Adrenal gland (tissue), 12 donors: Measurements from ENCODE around the gene TNFRSF12A. TPM values are rescaled to one million over a fixed set of nuclear protein-coding genes. Genes with fewer than 3 reads are reported as not detected.

Experiments used
- DNase-seq, 7 donors: peaks; one replicate each; pipeline ENCODE4 v3.0.0-alpha.2; 2019 to 2020
- H3K27ac ChIP-seq, 5 donors: fragments of 200-600 bp; sonication (generic) in 4 of 5; 1 replicate in 3 of 5; 2 replicates in 2 of 5; pipeline versions ENCODE4 v1.5.1 to v1.8.0; 2016 to 2020; ENCODE audit warnings: mild to moderate bottlenecking in 1 of 5
- H3K27me3 ChIP-seq: fragments of 200-600 bp; 2 replicates; pipeline ENCODE4 v1.8.0; 2021
- H3K36me3 ChIP-seq, 2 donors: fragments of 200-600 bp; replicated peaks in 1 of 2; 1 replicate in 1 of 2; 2 replicates in 1 of 2; pipeline versions ENCODE4 v1.5.1 to v1.8.0; 2018 to 2022
- H3K4me1 ChIP-seq, 2 donors: fragments of 200-600 bp; replicated peaks in 1 of 2; 1 replicate in 1 of 2; 2 replicates in 1 of 2; pipeline versions ENCODE4 v1.5.1 to v1.8.0; 2018 to 2021
- H3K4me3 ChIP-seq, 4 donors: fragments of 200-600 bp; sonication (generic) in 3 of 4; one replicate each; pipeline ENCODE4 v1.5.1; 2016 to 2018
- H3K9me3 ChIP-seq, 3 donors: fragments of 200-600 bp; sonication (generic) in 1 of 3; replicated peaks in 1 of 3; 1 replicate in 2 of 3; 2 replicates in 1 of 3; pipeline versions ENCODE4 v1.5.1 to v1.8.0; 2016 to 2021
- POLR2A ChIP-seq, 2 donors: fragments of 450-650 bp; IDR thresholded peaks; one replicate each; pipeline ENCODE4 v1.6.1; 2017; ENCODE audit warnings: antibody characterized with exemption in 2 of 2, mild to moderate bottlenecking in 2 of 2, moderate library complexity in 1 of 2
- WGBS, 4 donors: extraction: QIAGEN DNeasy Blood & Tissue Kit in 2 of 4; methylation state at CpG; one replicate each; pipeline versions ENCODE4 v1.1.5 to v1.1.7; 2013 to 2017; 5-methylcytosine and 5-hydroxymethylcytosine counted together
- intact Hi-C, 2 donors: fragments of 100-400 bp; cut with DNase I; formaldehyde crosslinking; loops; one replicate each; pipeline versions ENCODE4 v1.14.1 to v1.15.0; 2022 to 2023
- polyA plus RNA-seq, 3 donors: library from polyadenylated mRNA; stranded (reverse); fragments of 200-250 nt in 2 of 3; fragments of 350-450 nt in 1 of 3; fragmentation: Illumina TruSeq in 1 of 3; extraction: RNeasy Lipid Tissue Mini Kit (QIAGEN cat#74804) in 1 of 3; gene quantifications; one replicate each; pipeline ENCODE4 v1.2.3, GENCODE V29; 2013 to 2014
- total RNA-seq, 9 donors: library from RNA; depleted of rRNA in 4 of 9; stranded (reverse); fragments of >200 nt in 4 of 9; fragments of 120-200 nt in 1 of 9; fragmentation: NEBNext Ultra II Directional in 1 of 9; extraction: Animal tissue kit (Norgen Biotek cat#: 25700) in 1 of 9; gene quantifications; one replicate each; pipeline versions ENCODE4 v1.1.0 to v1.2.4, GENCODE V29; 2013 to 2023
- TF ChIP-seq, protein P1 (sequence below), 6 experiments: fragments of 450-650 bp in 4 of 6; fragments of 200-600 bp in 2 of 6; sonication (generic) in 1 of 6; IDR thresholded peaks; 1 replicate in 5 of 6; 2 replicates in 1 of 6; pipeline versions ENCODE4 v1.5.1 to v1.8.0; 2016 to 2021; ENCODE audit warnings: antibody characterized with exemption in 6 of 6, mild to moderate bottlenecking in 2 of 6, moderate library complexity in 1 of 6
- donor health status: healthy with polysubstance abuse.
- donor health status: Bipolar disorder and iron deficiency.
- donor health status: DM: yes; HTN: yes; CAD: no.
- donor health status: DM: no; HTN: no; CAD: no.
- donor health status: DM: no; HTN: no; CAD: no.
- donor health status: DM: yes; HTN: yes; CAD: no.

The TNFRSF12A gene
- total and polyA plus RNA-seq, 12 donors, result 8.8 to 175 (median 42.6) TPM

DNA sequence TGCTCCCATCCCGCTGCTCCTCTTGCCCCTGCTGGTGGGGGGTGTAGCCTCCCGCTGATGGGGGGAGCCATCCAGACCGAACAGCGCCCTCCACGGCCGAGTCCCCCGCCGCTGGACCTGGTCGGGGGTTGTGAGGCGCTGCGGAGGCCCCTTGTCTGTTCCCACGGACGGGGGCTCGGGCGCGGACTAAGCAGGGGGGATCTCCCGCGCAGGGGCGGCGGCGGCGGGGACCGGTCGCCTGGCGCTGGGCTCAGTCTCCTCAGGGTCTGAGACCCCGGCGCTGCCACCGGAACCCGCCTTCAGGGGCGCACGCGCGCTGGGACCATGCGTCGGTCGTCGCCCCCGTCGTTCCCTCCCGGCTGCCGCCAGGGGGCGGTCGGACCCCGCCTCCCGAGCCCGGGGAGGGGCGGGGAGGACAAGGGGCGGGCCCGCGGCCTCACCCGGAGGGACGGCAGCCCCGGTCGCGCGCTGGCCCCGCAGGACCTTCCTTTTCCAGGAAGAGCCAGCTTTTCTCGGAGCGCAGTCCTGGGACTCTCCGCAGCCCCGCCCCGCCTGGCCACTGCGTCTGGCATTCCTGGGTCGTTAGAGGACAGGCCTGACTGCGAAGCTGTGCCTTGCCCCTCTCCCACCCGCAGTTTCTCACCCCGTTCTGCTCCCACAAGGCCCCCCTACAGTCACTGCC lies 39.0 kb downstream of the TNFRSF12A start:
- Histone ChIP-seq H3K9me3 (no peaks in the 10 kb centered on the region), H3K36me3 (no peaks in the 10 kb centered on the region), H3K27ac (peak overlapping the region in 4 of 5 donors; percentile 30 to 88 (median 66)), H3K4me3 (peak overlapping the region in 3 of 4 donors; percentile 22 to 85 (median 78)), H3K4me1 (peaks cover 9 to 17% of the 10 kb centered on the region in 2 donors), H3K27me3 (no peaks in the 10 kb centered on the region)
- WGBS, 4 donors, result 0 to 1% (median 1%) methylated on average over 28 to 66 of the region's 67 CpGs; no CpG with 5 or more reads in 1 of the 4 donors
- TF ChIP-seq, protein P1, sequence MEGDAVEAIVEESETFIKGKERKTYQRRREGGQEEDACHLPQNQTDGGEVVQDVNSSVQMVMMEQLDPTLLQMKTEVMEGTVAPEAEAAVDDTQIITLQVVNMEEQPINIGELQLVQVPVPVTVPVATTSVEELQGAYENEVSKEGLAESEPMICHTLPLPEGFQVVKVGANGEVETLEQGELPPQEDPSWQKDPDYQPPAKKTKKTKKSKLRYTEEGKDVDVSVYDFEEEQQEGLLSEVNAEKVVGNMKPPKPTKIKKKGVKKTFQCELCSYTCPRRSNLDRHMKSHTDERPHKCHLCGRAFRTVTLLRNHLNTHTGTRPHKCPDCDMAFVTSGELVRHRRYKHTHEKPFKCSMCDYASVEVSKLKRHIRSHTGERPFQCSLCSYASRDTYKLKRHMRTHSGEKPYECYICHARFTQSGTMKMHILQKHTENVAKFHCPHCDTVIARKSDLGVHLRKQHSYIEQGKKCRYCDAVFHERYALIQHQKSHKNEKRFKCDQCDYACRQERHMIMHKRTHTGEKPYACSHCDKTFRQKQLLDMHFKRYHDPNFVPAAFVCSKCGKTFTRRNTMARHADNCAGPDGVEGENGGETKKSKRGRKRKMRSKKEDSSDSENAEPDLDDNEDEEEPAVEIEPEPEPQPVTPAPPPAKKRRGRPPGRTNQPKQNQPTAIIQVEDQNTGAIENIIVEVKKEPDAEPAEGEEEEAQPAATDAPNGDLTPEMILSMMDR (IDR thresholded peaks at IDR 0.05), result peak; percentile 33 to 97 (median 82)
- peak in 1 of 2 donors; percentile 52 for TF ChIP-seq POLR2A (IDR thresholded peaks at IDR 0.05)
- intact Hi-C loops, result loop anchor here (5.0 to 10.0 kb wide), 3 partner anchors 66 to 116 kb away; no protein-coding TSS in a partner anchor
- peak; percentile 89 to 96 (median 93) for DNase-seq

DNA sequence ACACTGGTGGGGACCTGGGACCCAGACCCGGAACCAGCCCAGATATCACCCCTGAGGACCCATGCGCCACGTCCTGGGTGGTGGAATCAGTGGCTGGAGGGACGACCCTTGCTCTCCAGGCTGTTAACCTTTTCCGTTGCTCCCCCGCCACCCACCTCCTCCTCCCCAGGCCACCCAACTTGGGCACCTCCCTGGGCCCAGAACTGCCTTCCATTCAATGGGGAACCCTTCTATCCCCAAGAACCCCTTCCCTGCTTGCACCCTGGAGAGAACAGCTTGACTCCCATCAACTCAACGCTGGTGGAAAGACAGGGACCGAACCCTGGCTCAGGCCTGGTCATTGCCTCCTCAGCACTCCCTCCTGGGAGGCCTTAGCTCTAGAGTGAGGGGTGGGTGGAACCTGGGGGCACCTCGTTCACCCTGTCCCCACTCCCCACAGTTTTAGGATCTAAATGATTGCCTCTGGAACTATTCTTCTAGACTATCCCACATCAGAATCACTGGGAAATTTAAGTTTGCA lies 39.6 kb downstream of the TNFRSF12A start:
- Histone ChIP-seq H3K27ac (peak overlapping the region in 4 of 5 donors; percentile 30 to 88 (median 66)), H3K4me1 (peaks cover 9 to 19% of the 10 kb centered on the region in 2 donors), H3K27me3 (no peaks in the 10 kb centered on the region), H3K36me3 (no peaks in the 10 kb centered on the region), H3K4me3 (peak overlapping the region in 1 of 4 donors; percentile 85), H3K9me3 (no peaks in the 10 kb centered on the region)
- DNase-seq, result no peak
- 65 to 70% (median 66%) methylated on average over 5 to 9 of the region's 9 CpGs for WGBS, 4 donors
- intact Hi-C loops, result loop anchor here (5.0 to 10.0 kb wide), 3 partner anchors 65 to 115 kb away; no protein-coding TSS in a partner anchor
- TF ChIP-seq POLR2A (IDR thresholded peaks at IDR 0.05), result no peak
- TF ChIP-seq, protein P1 (IDR thresholded peaks at IDR 0.05), result no peak

DNA sequence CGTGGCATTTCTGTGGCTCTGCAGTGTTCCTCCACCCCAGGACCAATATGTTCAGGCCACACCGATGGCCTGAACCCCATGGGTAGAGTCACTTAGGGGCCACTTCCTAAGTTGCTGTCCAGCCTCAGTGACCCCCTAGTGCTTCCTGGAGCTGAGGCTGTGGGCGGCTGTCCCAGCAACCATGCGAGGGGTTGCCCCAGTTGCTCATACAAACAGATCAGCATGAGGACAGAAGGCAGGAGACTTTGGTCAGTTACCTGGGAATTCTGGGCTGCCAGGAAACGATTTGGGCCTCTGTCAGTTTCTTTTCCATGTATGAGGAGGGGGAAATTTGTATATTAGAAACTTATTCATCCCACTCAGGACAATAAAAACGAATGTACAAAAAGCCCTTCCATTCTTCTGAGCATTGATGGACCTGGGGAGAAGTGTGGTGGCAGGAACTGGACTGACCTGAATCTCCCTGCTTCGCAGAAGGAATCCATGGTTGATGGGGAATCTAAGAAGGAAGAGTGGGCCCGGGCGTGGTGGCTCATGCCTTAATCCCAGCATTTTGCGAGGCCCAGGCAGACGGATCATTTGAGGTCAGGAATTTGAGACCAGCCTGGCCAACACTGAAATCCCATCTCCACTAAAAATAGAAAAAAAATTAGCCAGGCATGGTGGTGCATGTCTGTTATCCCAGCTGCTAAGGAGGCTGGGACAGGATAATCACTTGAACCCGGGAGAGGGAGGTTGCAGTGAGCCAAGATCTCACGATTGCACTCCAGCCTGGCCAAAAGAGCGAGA lies 40.4 kb downstream of the TNFRSF12A start:
- TF ChIP-seq POLR2A (IDR thresholded peaks at IDR 0.05), result no peak
- TF ChIP-seq, protein P1 (IDR thresholded peaks at IDR 0.05), result no peak
- H3K4me3 ChIP-seq, result no peak overlapping the region
- WGBS, 4 donors, result 84 to 91% (median 89%) methylated on average over 12 to 14 of the region's 14 CpGs
- no peaks in the 10 kb centered on the region for H3K36me3 ChIP-seq
- no peaks in the 10 kb centered on the region for H3K27me3 ChIP-seq
- H3K9me3 ChIP-seq, result no peaks in the 10 kb centered on the region
- peak overlapping the region in 1 of 5 donors; percentile 88 for H3K27ac ChIP-seq
- H3K4me1 ChIP-seq, result peaks cover 9 to 26% of the 10 kb centered on the region in 2 donors
- DNase-seq, result no peak
- intact Hi-C loops, result no loop called here

DNA sequence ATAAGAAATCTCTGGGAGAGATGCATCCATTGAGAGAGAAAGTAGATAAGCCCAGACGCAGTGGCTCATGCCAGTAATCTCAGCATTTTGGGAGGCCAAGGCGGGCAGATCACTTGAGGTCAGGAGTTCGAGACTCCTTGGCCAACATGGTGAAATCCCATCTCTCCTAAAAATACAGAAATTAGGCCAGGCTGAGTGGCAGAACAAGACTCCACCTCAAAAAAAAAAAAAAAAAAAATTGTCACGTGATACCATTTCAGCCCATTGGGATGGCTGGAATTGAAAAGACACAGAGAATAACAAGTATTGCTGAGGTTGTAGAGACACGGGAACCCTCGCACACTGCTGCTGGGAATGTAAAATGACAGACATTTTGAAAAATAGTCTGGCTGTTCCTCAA lies 42.4 kb downstream of the TNFRSF12A start:
- Histone ChIP-seq H3K4me1 (peaks cover 9 to 29% of the 10 kb centered on the region in 2 donors), H3K9me3 (no peaks in the 10 kb centered on the region), H3K27ac (no peak overlapping the region), H3K4me3 (no peak overlapping the region), H3K36me3 (no peaks in the 10 kb centered on the region), H3K27me3 (no peaks in the 10 kb centered on the region)
- TF ChIP-seq, protein P1 (IDR thresholded peaks at IDR 0.05), result no peak
- no peak for TF ChIP-seq POLR2A (IDR thresholded peaks at IDR 0.05)
- 80 to 83% (median 81%) methylated on average over 6 of the region's 6 CpGs for WGBS, 4 donors
- intact Hi-C loops, result no loop called here
- no peak for DNase-seq
